Superior temporal gyrus (tissue), 1 donor: Measurements from ENCODE around the gene STAT4.

Source experiments
- DNase-seq: peaks from one replicate; pipeline ENCODE4 v3.0.0-alpha.2; 2016; ENCODE audit errors: extremely low spot score

The STAT4 gene

DNA sequence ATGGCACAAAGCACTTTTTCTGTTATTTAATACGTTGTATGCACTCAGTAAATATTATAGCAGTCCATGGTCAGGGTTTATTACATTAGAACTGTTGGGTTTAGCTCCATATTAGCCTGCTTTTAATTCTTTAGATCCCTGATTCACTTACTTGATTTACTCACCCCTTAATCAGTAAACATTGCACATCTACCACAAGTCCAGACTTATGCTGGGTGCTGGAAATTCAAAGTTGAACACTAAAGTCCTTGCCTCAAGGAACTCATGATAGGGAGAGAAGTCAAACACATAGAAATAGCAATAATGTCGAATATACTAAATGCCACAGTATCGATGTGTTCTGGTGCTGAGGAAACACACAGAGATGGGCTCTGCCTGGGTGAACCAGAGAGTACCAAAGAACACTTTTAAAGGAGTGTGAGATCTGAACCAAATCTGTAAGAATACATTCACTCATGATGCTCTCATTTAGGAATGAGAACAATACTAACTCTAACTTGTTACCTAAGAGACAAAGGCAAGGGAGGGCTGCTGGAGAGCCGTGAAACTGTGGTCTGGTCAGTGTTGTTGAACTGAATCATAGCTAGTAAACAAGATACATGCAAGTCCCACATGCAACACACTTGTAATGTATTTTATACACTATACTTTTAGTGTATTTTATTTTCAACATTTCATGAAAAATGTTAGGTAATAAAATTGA is 4.9 kb downstream of the STAT4 start:
- DNase-seq: no peak

DNA sequence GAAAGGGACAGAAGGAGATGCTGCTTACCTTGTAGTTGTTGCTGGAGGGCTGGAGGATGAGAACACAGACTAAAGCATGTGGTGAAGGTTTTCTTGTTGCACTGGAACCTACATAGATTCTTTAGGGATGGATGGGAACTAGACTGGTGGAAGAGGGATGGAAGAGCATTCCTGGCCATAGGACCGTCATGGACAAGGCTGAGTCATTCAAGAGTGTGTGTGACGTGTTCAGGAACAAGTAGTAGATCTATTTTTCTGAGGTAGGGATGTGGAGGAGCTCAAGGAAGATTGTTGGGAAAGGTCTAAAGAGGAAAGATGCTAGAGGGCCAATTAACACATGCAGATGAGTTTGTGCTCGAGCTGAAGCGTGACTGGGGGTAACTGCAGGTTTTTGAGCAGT is 6.6 kb downstream of the STAT4 start:
- DNase-seq: no peak

DNA sequence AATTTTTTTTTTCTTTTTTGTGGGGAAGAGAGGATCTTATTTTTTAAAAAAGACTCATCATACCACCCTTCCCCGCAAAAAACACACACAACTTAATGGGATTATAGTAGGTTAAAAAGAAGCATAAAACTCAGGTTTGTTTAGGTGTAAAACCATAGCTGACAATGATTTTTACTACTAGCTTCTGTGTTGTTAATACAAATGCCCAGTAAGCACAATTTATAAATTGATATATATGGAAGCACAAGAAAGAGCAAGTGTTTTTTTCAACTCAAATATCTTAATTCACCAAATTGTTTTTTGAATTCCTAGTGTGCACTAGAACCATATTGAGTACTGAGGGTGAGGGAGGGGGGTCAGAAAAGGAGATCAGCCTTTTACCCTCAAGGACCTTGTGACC is 7.0 kb downstream of the STAT4 start:
- DNase-seq: no peak

DNA sequence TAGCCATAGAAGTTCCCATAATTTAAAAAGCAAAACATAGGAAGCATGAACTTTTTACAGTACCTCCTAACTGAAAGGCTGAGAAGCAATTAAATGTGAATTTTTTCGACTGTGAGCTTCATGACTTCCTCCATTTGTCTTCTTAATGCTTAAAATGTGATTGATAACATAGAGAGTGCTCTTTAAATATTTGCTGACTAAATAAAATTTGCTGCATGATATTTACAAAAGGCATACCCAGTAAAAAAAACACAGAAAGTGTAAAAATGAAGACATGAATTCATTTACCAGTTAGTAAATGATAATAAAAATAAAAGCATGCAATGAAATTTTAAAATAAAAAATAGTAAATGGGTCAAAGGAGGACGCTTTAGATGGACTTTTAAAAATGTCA is 21.9 kb downstream of the STAT4 start:
- DNase-seq: no peak

DNA sequence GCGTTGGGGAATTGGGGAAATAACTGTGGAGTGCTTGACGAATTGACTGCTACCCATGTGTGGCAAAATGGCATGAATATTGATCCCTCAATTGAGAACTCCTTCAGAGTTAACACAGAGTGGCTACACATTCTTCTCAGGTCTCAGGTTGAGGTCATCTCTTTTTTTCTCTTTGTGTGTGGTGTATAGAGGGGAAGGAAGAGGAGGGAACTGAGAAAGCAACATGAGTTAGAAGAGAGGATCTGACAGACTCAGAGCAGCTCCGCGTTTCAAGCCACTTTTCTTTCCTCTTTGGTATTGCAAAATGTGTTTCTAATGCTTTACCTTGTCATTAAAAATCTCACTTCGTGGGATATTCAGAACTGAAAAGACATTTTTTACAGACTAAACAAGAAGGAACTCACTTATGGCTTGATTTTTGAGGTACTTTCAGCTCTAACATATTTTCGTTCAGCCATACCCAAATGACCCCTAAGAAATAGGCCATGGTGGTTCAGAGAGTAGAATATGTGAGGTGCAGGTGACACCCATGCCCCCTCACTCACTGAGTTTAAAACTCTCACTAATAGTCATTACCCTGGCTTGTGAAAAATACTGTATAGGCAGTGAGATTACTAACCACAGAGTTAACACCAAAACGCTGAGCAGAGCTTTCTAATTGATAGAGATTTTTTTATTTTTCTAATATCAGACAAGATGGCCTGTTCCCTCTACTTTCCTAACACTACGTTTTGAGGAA is 22.5 kb downstream of the STAT4 start:
- no peak for DNase-seq

DNA sequence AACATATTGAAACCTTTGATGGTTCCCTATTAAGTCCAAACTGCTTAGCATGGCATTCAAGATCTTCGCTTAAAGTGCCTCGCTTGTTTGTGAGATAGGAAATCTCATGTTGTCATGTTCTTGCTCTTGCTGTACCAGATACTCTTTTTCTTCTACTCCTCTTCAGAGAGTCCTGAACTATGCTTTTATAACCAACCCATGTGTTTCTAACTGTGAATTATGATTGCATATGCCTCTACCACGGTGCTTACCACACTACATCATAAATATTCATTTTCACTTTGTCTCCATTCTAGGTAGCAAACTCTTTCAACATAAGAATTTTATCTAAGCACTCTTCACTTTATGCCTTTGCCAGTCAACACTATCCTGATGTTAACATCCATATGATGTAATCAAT is 23.6 kb downstream of the STAT4 start:
- no peak for DNase-seq

DNA sequence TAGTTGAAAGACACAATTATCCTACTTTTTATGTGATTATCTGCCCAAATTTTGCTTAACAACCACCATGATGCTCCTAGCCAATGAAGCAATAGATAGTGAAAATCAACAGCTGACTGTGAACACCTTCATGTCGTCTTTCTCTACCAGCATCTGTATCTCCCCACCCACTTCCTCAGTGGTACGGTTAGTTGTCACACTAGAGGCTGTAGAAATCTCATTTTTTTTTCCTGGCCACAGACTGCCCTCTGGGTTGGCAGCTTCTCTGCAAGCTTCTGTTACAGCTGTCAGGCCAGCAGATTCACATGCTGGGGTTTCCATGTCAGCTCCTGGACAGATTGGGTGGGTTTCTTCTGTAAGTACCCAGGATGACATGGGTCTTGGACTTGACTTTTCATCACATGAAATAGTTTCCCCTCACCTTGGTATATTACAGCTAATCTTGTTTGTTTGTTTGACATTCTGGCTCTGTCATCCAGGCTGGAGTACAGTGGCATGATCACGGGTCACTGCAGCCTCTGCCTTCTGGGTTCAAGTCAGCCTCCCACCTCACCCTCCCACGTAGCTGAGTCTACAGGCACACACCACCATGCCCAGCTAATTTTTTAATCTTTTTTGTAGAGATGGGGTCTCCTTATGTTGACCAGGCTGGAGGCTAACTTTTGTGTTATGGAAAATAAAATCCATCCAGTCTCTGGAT is 24.3 kb downstream of the STAT4 start:
- DNase-seq: no peak

DNA sequence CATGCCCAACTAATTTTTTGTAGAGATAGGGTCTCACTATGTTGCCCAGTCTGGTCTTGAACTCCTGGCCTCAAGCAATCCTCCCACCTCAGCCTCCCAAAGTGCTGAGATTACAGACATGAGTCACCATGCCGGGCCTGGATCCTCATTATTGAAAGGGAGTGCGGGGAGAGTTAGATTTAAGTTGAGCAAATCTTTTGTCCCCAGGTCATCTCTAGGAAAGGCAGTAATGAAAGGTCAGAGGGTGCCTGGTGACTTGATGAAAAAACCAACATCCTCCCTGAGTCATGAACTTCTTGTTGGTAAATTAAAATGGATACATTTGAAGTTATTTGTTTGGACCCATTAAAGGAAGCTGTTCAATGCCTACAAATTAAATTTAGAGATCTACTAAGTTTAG is 25.1 kb downstream of the STAT4 start:
- DNase-seq: no peak

DNA sequence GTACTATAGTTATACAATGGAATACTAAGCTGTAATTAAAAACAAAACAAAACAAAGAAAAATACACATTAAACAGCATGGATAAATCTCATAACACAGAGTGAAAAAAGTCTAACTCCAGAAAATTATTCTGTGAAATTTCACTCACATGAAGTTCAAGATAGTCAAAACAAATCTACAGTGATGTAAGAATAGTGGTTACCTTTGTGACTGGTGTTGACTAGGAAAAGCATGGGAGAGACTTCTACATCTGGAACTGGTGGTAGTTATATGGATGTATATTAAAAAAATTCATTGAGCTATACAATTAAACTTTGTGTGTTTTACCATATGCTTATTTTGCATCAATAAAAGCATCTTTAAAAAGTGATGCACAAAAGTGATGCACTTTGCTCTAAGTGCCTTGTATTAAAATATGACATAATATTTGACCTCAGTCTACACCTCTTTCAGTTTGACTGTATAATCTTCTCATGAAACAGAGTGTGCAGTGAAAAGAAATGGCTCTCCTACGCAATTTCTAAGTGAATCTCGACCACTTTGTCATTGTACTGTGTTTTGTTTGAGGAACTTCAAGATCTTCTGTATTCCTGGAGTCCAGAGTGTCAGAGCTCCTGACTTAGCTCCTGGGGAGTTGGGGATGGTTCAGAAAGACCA is 28.0 kb downstream of the STAT4 start:
- DNase-seq: no peak

DNA sequence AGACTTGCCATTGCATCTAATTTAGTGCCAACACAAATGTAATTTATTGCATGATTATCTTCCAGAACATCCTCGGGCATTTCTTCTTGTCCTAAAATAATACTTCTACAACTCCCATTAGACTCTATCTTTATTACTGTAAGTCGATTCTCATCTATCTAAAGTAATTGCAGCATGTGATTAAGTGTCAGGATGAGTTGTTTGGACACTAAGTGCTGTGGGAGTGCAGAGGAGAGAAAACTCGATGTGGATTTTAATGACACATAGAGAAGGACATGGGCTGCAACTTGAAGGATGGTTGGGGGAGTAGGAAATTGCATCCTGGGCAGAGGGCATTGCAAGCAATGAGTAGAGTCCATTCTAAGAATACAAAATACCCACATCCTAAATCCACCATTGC is 33.5 kb downstream of the STAT4 start:
- no peak for DNase-seq

DNA sequence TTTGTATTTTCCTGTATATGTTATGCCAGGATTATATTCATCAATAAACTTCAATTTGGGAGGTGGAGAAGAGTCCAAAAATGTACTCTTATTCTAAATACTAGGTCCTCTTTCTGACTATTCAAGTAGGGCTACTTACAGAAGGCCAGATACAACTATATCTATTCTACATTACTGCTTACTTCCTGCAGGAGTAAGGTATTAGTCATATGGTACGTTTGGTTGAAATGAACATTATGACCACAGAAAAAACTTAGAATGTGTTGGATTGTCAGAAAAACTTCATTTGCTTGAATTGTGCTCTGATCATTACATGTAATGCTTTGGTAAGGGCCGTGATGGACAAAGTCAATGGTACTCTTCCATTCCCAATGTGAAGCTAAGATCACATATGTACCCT is 35.0 kb downstream of the STAT4 start:
- DNase-seq: no peak

DNA sequence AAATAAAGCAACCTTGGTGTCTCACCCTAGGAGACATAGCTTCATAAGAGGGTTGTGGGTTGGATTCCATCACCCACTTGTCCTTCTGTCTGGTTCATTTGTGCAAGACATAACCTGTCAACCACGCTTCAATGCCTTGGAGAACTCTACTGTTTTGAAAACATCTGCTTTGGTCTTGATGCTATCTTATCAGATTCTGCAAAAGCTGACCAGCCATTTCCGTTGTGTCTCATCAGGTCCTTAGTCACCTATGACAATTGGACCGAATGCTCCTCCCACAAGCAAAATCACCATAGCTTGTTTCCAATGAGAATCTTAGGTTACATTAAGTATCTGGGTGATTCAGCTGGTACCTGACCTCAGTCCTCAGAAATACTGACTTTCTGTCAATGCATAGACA is 35.4 kb downstream of the STAT4 start:
- no peak for DNase-seq

DNA sequence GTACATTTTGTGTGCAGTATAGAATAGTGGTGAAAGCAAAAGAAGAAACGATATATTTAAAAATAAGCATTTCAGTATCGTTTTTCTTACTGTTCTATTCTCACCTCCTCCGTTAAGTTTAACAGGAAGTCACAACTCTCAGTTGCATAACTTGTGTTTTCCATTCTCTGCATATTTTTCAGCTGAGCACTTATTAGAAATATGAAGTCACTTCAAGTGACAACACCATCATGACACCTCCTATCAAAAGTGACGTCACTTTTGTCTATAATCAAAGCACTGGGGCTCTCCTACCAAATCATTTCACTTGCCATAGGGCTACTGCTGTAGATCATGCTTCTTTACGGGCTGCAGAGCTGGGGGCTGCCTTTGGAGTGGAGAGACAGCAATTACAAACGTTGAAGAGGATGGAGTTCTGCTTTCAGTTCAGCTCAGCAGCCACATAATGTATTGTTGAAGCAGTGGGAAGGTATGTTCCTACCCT is 36.3 kb downstream of the STAT4 start:
- DNase-seq: peak; percentile 76

DNA sequence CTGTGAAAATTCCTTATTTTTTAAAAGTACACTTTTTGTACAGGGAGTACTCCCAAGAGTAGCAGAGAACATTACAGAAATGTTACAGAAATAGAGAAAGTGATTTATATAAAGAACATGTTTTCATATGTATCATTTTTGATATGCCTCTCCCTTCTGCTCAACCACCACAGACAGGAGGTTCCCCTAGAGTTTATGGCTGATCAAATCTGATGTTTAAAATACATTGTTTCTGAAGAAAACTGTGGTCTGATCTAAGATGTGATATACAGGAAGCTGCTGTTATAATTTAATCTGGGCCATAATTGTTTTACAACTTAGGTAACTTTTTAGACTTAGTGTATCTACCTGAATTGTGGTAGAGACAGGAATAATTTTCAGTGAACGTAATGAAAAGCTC is 37.0 kb downstream of the STAT4 start:
- peak; percentile 45 for DNase-seq

DNA sequence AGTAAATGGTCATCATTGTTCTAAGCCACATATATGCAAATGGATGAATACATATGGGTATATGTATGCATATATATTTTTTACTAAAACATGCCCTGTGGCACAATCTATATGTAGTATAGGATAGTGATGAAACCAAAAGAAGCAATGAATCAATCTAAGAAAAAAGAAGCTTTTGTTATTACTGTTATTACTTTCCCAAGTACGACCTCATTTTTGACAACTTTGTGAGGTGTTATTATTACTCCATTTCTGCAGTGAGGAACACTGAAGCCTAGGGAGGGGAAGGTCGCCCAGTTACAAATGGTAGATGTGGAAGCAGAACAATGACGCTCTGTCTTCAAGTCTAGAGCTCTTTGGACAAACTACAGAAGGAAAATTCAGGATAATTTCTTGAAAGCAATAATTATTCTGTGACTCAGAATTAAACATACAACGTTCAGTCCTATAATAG is 38.3 kb downstream of the STAT4 start:
- no peak for DNase-seq

DNA sequence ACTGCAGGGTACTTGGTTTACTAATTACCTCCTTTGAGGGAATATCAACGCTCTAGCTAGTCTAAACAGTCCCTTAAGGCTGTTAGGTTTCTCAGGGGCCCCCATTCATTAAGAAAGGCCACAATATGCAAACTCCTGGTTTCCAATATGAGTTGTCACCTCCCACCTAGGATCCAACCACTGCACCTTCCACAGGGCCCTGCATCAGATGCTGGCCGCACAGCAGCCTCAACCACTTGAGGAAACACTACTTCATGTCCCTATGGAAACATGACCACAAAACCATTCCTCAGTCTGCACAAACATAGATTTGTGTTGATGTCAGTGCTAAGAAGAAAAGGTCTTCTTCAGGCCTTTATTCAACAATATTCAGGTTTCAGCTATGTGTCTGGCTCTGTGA is 40.9 kb downstream of the STAT4 start:
- no peak for DNase-seq

DNA sequence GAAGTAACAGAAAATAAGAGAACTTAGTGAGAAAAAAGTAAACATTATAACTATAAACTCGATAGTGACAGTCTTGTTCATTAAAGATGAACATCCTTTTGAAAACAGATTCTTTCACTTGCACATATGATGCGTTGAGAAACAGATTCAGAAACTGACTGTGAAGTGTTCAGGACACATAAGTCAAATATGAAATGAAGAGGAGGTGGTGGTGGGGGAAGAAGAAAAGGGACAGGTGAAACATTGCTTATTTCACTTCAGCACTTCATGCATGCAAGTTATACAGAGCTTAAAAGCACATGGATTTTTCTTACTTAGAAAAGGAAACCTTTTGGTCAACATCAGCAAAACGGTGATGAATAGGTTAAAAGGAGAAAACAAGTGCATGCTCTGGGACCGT is 42.5 kb downstream of the STAT4 start:
- DNase-seq: no peak

DNA sequence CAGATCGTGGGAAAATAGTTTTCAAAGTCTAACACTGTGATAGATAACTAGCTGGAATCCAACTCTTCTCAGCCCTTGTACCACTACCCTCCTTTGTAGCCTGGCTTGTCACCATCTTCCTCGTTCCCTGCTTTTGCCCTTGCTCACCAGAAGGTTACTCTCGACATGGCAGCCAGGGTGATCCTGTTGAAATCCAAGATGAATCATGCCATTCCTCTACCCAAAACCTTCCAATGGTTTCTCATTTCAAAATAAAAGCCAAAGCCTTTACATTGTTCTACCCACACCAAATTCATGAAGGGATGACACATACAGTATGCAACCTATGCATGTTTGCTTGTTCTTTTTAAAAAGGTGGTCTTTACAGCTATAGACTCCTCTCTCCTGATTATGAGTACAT is 45.7 kb downstream of the STAT4 start:
- no peak for DNase-seq

DNA sequence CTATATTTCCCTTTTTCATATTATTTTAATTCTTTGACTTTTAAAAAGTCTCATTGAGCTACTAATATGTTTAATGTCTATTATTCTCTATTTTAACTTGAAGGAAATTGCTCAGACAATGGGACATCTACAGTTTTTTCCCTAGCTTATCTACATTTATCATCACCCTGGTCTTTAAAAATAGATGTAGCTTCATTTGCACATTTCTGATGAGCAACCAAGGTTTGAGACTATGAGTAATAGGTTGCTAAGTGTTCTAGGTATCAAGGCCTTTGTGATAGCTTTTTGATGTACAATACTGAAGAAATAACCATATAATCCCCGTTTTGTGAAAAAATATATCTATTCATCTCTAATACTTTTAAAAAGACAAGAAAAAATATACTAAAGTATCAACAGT is 47.0 kb downstream of the STAT4 start:
- no peak for DNase-seq

DNA sequence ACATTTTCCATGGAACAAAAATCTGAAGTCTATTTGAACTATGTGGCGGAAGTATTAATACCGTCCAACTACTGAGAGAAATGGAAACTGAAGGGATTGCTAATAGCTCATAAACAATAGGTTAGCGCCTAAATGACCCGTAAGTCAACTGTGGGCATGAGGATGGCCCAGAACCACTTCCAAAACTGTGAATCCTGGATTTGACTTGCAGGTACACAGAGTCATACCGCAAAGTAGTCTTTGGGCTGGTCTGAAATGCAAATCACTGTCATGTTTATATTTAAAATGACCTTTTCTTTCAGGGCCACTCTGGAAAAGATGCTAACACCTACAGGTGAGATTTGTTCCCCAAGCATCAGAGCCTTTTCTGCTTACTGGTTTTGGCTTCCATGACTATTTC is 50.6 kb downstream of the STAT4 start:
- no peak for DNase-seq

DNA sequence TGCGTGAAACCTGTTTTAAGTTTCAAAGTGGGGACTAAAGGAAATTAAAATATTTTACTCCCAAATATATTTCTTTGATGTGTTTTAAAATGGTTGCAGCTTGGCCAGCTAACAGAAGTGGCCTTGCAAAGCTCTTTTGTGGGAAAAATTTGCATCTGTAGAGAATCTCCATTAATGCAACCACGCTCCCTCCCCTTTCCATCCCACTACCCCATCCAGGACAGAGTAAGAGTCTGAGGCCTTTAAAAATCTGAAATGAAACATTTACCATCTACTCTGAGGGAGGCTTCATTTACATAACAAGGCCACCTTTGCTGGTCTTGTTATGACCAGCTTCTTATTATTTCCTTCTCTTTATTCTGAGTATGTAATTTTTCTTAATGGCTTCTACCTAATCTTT is 63.5 kb downstream of the STAT4 start:
- DNase-seq: no peak

DNA sequence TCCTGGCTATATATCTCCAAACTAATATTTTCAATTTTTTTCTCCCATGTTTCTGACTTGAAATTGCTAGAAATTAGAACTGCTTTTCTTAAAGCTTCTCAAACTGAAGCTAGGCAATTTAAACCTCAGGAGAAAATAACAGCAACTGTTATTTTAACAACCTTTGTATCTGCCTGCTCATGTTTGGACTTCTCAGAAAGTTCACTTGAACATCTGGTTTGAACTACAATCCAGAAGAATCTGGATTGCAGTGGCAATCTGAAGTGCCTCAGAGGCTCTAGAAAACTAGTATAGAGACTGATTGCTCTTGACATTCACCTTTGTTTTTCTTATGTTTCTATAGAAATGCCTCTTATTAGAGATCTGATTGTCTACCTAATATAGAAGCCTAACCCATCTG is 64.1 kb downstream of the STAT4 start:
- DNase-seq: no peak
